ENCODE data around the gene NANS. TPM values are rescaled to one million over a fixed set of nuclear protein-coding genes. Genes with fewer than 3 reads are reported as not detected.

NANS gene
- total RNA-seq, 1 donor from 2014 or later = 44.4 TPM

DNA sequence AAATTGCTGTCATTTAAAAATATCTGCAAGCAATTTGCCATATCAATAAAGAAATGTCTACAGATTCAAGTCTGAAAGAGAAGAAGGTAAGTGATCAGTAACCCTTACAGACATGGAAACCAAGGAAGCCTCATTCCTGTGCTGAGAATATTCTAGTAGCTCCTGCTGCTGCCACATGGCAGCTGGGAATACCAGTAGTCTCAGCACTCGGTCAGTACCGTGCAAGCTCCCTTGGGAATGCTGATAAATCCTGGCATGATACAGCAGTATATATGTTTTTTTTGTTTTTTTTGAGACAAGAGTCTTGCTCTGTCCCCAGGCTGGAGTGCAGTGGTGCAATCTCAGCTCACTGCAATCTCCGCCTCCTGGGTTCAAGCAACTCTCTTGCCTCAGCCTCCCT, 27.9 kb downstream of the NANS start:
- H3K36me3 ChIP-seq (ENCODE audit: insufficient read depth, low read length) = peaks cover 31% of the 10 kb centered on the region
- no peak overlapping the region for H3K4me2 ChIP-seq (ENCODE audit: low read length)
- H3K9ac ChIP-seq (ENCODE audit: low read length) = no peak overlapping the region
- no peak for DNase-seq (ENCODE audit: low read depth)
- Mint-ChIP-seq H3K4me3 (ENCODE audit: unreplicated experiment) (no peak overlapping the region), H3K36me3 (ENCODE audit: low read depth, unreplicated experiment) (peaks cover 25% of the 10 kb centered on the region), H3K27me3 (ENCODE audit: low read depth, unreplicated experiment) (no peaks in the 10 kb centered on the region), H3K4me1 (ENCODE audit: low read depth, unreplicated experiment) (peaks cover 14% of the 10 kb centered on the region), H3K9me3 (ENCODE audit: unreplicated experiment) (peaks cover 2% of the 10 kb centered on the region), H3K27ac (ENCODE audit: unreplicated experiment) (no peak overlapping the region)
- H3K9me3 ChIP-seq (ENCODE audit: insufficient read depth, low read depth, low read length) = no peaks in the 10 kb centered on the region
- H3K4me1 ChIP-seq (ENCODE audit: insufficient read depth, low read length) = peaks cover 6% of the 10 kb centered on the region
- no peak overlapping the region for H2AFZ ChIP-seq (ENCODE audit: low read depth, low read length)
- FAIRE-seq = no peak
- TF ChIP-seq, protein P1, sequence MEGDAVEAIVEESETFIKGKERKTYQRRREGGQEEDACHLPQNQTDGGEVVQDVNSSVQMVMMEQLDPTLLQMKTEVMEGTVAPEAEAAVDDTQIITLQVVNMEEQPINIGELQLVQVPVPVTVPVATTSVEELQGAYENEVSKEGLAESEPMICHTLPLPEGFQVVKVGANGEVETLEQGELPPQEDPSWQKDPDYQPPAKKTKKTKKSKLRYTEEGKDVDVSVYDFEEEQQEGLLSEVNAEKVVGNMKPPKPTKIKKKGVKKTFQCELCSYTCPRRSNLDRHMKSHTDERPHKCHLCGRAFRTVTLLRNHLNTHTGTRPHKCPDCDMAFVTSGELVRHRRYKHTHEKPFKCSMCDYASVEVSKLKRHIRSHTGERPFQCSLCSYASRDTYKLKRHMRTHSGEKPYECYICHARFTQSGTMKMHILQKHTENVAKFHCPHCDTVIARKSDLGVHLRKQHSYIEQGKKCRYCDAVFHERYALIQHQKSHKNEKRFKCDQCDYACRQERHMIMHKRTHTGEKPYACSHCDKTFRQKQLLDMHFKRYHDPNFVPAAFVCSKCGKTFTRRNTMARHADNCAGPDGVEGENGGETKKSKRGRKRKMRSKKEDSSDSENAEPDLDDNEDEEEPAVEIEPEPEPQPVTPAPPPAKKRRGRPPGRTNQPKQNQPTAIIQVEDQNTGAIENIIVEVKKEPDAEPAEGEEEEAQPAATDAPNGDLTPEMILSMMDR (IDR thresholded peaks at IDR 0.05; ENCODE audit: insufficient read depth, low read depth, low read length) = no peak
- TF ChIP-seq EZH2 (IDR thresholded peaks at IDR 0.05; ENCODE audit: insufficient read depth, low read length) = no peak
- H3K4me3 ChIP-seq (ENCODE audit: insufficient read depth, low read depth, low read length) = no peak overlapping the region
- no peaks in the 10 kb centered on the region for H4K20me1 ChIP-seq (ENCODE audit: insufficient read depth, low read length)
- no peaks in the 10 kb centered on the region for H3K27me3 ChIP-seq (ENCODE audit: insufficient read depth, low read length)
- H3K79me2 ChIP-seq (ENCODE audit: insufficient read depth, low read length) = no peaks in the 10 kb centered on the region
- no peak overlapping the region for H3K27ac ChIP-seq (ENCODE audit: low read depth, low read length)

DNA sequence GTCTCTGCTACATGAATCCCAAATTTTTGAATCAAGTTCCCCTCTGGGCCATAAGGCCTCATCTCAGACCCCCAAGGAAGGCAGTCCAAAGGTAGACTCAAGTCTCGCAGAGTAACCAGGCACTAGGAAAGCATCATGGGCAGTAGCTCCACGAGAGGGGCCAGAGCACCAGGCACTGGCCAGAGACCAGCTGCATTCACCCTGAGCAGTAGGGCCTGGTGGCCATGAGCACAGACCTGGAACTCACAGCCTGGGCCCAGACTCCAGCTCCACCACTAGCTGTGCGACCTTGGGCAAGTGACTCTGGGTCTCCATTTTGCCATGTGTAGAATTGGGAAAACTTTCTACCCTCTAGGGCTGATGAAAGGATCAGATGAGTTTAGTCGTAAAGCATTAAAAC, 28.5 kb downstream of the NANS start:
- peaks cover 27% of the 10 kb centered on the region for H3K36me3 Mint-ChIP-seq (ENCODE audit: low read depth, unreplicated experiment)
- Histone ChIP-seq H3K9me3 (ENCODE audit: insufficient read depth, low read depth, low read length) (no peaks in the 10 kb centered on the region), H3K4me1 (ENCODE audit: insufficient read depth, low read length) (peaks cover 6% of the 10 kb centered on the region), H3K9ac (ENCODE audit: low read length) (no peak overlapping the region), H3K27ac (ENCODE audit: low read depth, low read length) (no peak overlapping the region), H3K79me2 (ENCODE audit: insufficient read depth, low read length) (no peaks in the 10 kb centered on the region), H3K4me3 (ENCODE audit: insufficient read depth, low read depth, low read length) (no peak overlapping the region), H2AFZ (ENCODE audit: low read depth, low read length) (no peak overlapping the region), H3K4me2 (ENCODE audit: low read length) (no peak overlapping the region), H3K27me3 (ENCODE audit: insufficient read depth, low read length) (no peaks in the 10 kb centered on the region), H4K20me1 (ENCODE audit: insufficient read depth, low read length) (no peaks in the 10 kb centered on the region), H3K36me3 (ENCODE audit: insufficient read depth, low read length) (peaks cover 28% of the 10 kb centered on the region)
- H3K27ac Mint-ChIP-seq (ENCODE audit: unreplicated experiment) = no peak overlapping the region
- TF ChIP-seq, protein P1 (IDR thresholded peaks at IDR 0.05; ENCODE audit: insufficient read depth, low read depth, low read length) = no peak
- TF ChIP-seq EZH2 (IDR thresholded peaks at IDR 0.05; ENCODE audit: insufficient read depth, low read length) = no peak
- peaks cover 2% of the 10 kb centered on the region for H3K9me3 Mint-ChIP-seq (ENCODE audit: unreplicated experiment)
- DNase-seq (ENCODE audit: low read depth) (no peak), FAIRE-seq (no peak)
- no peak overlapping the region for H3K4me3 Mint-ChIP-seq (ENCODE audit: unreplicated experiment)
- peaks cover 14% of the 10 kb centered on the region for H3K4me1 Mint-ChIP-seq (ENCODE audit: low read depth, unreplicated experiment)
- H3K27me3 Mint-ChIP-seq (ENCODE audit: low read depth, unreplicated experiment) = no peaks in the 10 kb centered on the region

- Mint-ChIP-seq H3K27ac (ENCODE audit: unreplicated experiment) (no peak overlapping the region), H3K27me3 (ENCODE audit: low read depth, unreplicated experiment) (no peaks in the 10 kb centered on the region), H3K9me3 (ENCODE audit: unreplicated experiment) (peaks cover 2% of the 10 kb centered on the region), H3K36me3 (ENCODE audit: low read depth, unreplicated experiment) (peaks cover 26% of the 10 kb centered on the region), H3K4me1 (ENCODE audit: low read depth, unreplicated experiment) (peaks cover 13% of the 10 kb centered on the region), H3K4me3 (ENCODE audit: unreplicated experiment) (no peak overlapping the region)
- no peak overlapping the region for H3K9ac ChIP-seq (ENCODE audit: low read length)
- no peaks in the 10 kb centered on the region for H3K9me3 ChIP-seq (ENCODE audit: insufficient read depth, low read depth, low read length)
- no peaks in the 10 kb centered on the region for H3K79me2 ChIP-seq (ENCODE audit: insufficient read depth, low read length)
- H4K20me1 ChIP-seq (ENCODE audit: insufficient read depth, low read length) = no peaks in the 10 kb centered on the region
- H3K27me3 ChIP-seq (ENCODE audit: insufficient read depth, low read length) = no peaks in the 10 kb centered on the region
- peaks cover 23% of the 10 kb centered on the region for H3K36me3 ChIP-seq (ENCODE audit: insufficient read depth, low read length)
- H3K4me1 ChIP-seq (ENCODE audit: insufficient read depth, low read length) = peaks cover 6% of the 10 kb centered on the region
- H3K27ac ChIP-seq (ENCODE audit: low read depth, low read length) = no peak overlapping the region
- no peak overlapping the region for H3K4me2 ChIP-seq (ENCODE audit: low read length)
- no peak overlapping the region for H2AFZ ChIP-seq (ENCODE audit: low read depth, low read length)
- FAIRE-seq = no peak
- H3K4me3 ChIP-seq (ENCODE audit: insufficient read depth, low read depth, low read length) = no peak overlapping the region
- TF ChIP-seq, protein P1 (IDR thresholded peaks at IDR 0.05; ENCODE audit: insufficient read depth, low read depth, low read length) = no peak
- no peak for TF ChIP-seq EZH2 (IDR thresholded peaks at IDR 0.05; ENCODE audit: insufficient read depth, low read length)
- no peak for DNase-seq (ENCODE audit: low read depth)
Measured at GRCh38 chr9:98085944-98086343, 29.4 kb downstream of the NANS start.
